ENCODE measurements around the gene NLGN1. TPM values are rescaled to one million over a fixed set of nuclear protein-coding genes. Genes with fewer than 3 reads are reported as not detected.
"Not testable (repeated sequence)": the region's sequence is repeated elsewhere in the genome, so short reads cannot be mapped to it uniquely, and the experiment has no call there.

Gene NLGN1
- total and polyA plus RNA-seq, 11 donors, result 1.8 to 27.6 (median 15.5) TPM

DNA sequence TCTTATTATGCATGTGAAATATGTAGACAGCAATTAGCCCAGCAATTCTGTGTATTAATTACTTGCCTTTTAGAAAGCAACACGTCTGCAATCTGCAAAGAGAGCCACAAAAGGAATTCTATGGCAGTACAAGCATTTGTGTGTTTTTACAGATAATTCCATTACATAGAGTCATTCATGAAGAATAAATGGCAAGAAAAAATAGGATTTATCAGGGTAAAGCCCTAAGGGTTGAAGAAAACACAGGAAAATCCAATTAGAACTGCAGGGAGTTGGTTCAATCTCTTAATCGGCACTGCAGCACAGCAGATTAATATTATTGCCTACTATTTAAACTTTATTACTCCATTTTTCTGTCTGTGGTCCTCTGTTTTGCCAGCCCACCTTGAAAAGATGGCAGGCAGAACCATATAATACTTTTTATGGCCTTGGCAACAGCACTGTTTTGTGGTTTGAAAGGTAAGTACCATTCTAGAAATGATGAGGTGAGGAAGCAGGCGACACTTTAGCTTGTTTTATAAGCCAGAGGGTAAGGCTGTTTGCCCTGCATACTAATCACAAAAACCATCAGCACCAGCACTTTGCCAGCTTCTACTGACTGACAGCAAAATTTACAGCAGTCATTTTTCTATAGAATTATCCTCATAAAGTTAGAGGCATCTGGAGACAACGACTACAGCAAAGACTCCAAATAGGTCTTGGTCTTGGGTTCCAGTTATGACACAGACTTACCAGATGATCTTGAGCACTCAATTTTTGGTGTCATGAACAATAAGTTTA, 823.4 kb downstream of the NLGN1 start:
- Histone ChIP-seq H3K27ac (no peak overlapping the region), H3K4me3 (no peak overlapping the region), H3K9me3 (no peaks in the 10 kb centered on the region), H3K36me3 (no peaks in the 10 kb centered on the region), H3K4me1 (peaks cover 0 to 11% (median 0%) of the 10 kb centered on the region in 12 donors), H3K27me3 (no peaks in the 10 kb centered on the region)
- DNase-seq (no peak), ATAC-seq (no peak)
- no peak for TF ChIP-seq POLR2A (IDR thresholded peaks at IDR 0.05)
- TF ChIP-seq CTCF (IDR thresholded peaks at IDR 0.05), result no peak
- 63 to 76% (median 73%) methylated on average over 4 of the region's 4 CpGs for WGBS, 4 donors
- intact Hi-C loops (cut with DNase I), result no loop called here

DNA sequence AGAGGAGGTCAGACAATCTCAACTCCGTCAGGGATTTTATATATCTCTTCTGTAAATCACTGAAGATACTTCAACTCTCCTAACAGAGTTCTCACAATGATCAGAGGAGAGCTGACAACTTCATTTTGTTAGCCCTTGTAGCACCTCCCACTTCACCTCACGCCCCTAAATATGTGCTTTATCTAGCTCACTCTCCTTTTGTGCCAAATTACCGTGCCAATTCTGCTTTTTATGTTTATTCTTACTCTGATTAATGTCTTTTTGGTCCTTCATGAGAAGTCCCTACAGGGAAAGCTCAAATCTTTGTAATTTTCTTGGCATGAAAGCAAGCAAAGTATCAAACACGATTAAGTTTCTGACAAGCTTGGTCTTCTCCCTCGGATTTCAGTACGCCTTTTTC, 825.5 kb downstream of the NLGN1 start:
- TF ChIP-seq CTCF (IDR thresholded peaks at IDR 0.05) (no peak), POLR2A (IDR thresholded peaks at IDR 0.05) (no peak)
- intact Hi-C loops (cut with DNase I), result no loop called here
- H3K9me3 ChIP-seq, result no peaks in the 10 kb centered on the region
- no peak for DNase-seq
- H3K4me1 ChIP-seq, result peaks cover 0 to 11% (median 0%) of the 10 kb centered on the region in 12 donors
- no peak overlapping the region for H3K4me3 ChIP-seq
- no peak for ATAC-seq
- no peaks in the 10 kb centered on the region for H3K27me3 ChIP-seq
- 27 to 53% (median 44%) methylated on average over 6 of the region's 6 CpGs for WGBS, 4 donors
- H3K36me3 ChIP-seq, result no peaks in the 10 kb centered on the region
- H3K27ac ChIP-seq, result no peak overlapping the region

- TF ChIP-seq CTCF (IDR thresholded peaks at IDR 0.05) (no peak), POLR2A (IDR thresholded peaks at IDR 0.05) (no peak)
Measured at GRCh38 chr3:174223626-174224025, 826.1 kb downstream of the NLGN1 start.

GRCh38 chr3:174229916-174230315, 832.4 kb downstream of the NLGN1 start:
- H3K9me3 ChIP-seq, result no peaks in the 10 kb centered on the region

More at GRCh38 chr3:174223626-174224025, 826.1 kb downstream of the NLGN1 start:
- ATAC-seq (no peak), DNase-seq (no peak)
- Histone ChIP-seq H3K36me3 (no peaks in the 10 kb centered on the region), H3K4me1 (peaks cover 0 to 11% (median 0%) of the 10 kb centered on the region in 12 donors), H3K9me3 (no peaks in the 10 kb centered on the region), H3K27ac (no peak overlapping the region), H3K27me3 (no peaks in the 10 kb centered on the region), H3K4me3 (no peak overlapping the region)
- WGBS, 4 donors, result 70 to 79% (median 75%) methylated on average over 1 of the region's 1 CpG
- intact Hi-C loops (cut with DNase I), result no loop called here

DNA sequence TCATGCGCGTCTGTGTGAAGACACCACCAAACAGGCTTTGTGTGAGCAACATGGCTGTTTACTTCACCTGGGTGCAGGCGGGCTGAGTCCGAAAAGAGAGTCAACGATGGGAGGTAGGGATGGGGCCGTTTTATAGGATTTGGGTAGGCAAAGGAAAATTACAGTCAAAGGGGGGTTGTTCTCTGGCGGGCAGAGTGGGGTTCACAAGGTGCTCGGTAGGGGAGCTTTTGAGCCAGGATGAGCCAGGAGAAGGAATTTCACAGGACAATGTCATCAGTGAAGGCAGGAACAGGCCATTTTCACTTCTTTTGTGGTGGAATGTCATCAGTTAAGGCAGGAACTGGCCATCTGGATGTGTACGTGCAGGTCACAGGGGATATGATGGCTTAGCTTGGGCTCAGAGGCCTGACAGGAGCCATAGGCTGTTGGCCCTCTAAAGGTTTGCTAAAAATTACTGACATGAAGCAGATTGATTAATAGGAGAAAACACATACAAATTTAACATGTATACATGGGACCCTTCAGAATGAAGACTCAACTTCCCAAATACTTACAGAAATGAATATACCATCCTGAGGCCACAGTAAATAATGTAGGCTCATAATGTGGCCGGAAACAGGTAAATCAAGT, 834.6 kb downstream of the NLGN1 start:
- ATAC-seq; intact Hi-C loops (cut with DNase I): not testable (repeated sequence)

More at GRCh38 chr3:174229916-174230315, 832.4 kb downstream of the NLGN1 start:
- H3K27me3 ChIP-seq, result no peaks in the 10 kb centered on the region
- no peak overlapping the region for H3K27ac ChIP-seq
- ATAC-seq, result no peak
- WGBS, 4 donors, result 64 to 74% (median 69%) methylated on average over 2 of the region's 2 CpGs
- peaks cover 0 to 2% (median 0%) of the 10 kb centered on the region in 12 donors for H3K4me1 ChIP-seq
- DNase-seq, result no peak
- TF ChIP-seq POLR2A (IDR thresholded peaks at IDR 0.05) (no peak), CTCF (IDR thresholded peaks at IDR 0.05) (no peak)
- H3K36me3 ChIP-seq, result no peaks in the 10 kb centered on the region
- intact Hi-C loops (cut with DNase I), result no loop called here
- H3K4me3 ChIP-seq, result no peak overlapping the region

More for the DNA sequence above, 834.6 kb downstream of the NLGN1 start:
- not testable (repeated sequence) for H3K4me1 ChIP-seq, H3K9me3 ChIP-seq, H3K27me3 ChIP-seq, DNase-seq, H3K4me3 ChIP-seq, H3K27ac ChIP-seq, H3K36me3 ChIP-seq
- 81 to 88% (median 83%) methylated on average over 10 of the region's 10 CpGs for WGBS, 4 donors

Measured in heart left ventricle (tissue), 16 donors.